ENCODE data around the gene AP1B1.

The AP1B1 gene

GRCh38 chr22:29342577-29343312, 45.6 kb downstream of the AP1B1 start:
- no peak overlapping the region for H3K4me3 ChIP-seq (ENCODE audit: low read depth, low read length)
- no peak for DNase-seq (ENCODE audit: low read depth)
- no peak for TF ChIP-seq CTCF (IDR thresholded peaks at IDR 0.05; ENCODE audit: low read depth, low read length, missing control alignments)

GRCh38 chr22:29342177-29342576, 46.2 kb downstream of the AP1B1 start:
- no peak overlapping the region for H3K4me3 ChIP-seq (ENCODE audit: low read depth, low read length)
- no peak for DNase-seq (ENCODE audit: low read depth)
- TF ChIP-seq CTCF (IDR thresholded peaks at IDR 0.05; ENCODE audit: low read depth, low read length, missing control alignments): no peak

DNA sequence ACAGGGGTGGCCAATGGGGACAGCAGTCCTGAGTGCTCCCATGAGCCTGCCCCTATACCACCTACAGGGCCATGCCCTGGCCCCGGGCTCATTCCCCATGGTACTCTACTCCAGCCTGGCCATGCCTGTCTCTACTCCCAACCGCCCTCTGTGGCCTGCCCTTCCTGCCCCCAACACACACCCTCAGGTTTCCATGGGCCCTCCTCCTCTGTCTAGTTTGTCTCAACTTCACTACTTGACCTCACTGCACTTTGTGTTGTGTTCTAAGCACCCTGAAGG, 46.6 kb downstream of the AP1B1 start:
- DNase-seq (ENCODE audit: low read depth): no peak
- TF ChIP-seq CTCF (IDR thresholded peaks at IDR 0.05; ENCODE audit: low read depth, low read length, missing control alignments): no peak
- H3K4me3 ChIP-seq (ENCODE audit: low read depth, low read length): no peak overlapping the region

GRCh38 chr22:29341056-29341848, 47.1 kb downstream of the AP1B1 start:
- H3K4me3 ChIP-seq (ENCODE audit: low read depth, low read length): no peak overlapping the region
- no peak for DNase-seq (ENCODE audit: low read depth)
- no peak for TF ChIP-seq CTCF (IDR thresholded peaks at IDR 0.05; ENCODE audit: low read depth, low read length, missing control alignments)

- H3K4me3 ChIP-seq (ENCODE audit: low read depth, low read length): no peak overlapping the region
- TF ChIP-seq CTCF (IDR thresholded peaks at IDR 0.05; ENCODE audit: low read depth, low read length, missing control alignments): no peak
- no peak for DNase-seq (ENCODE audit: low read depth)
These were observed 47.8 kb downstream of the AP1B1 start for GRCh38 chr22:29340566-29340965.

DNA sequence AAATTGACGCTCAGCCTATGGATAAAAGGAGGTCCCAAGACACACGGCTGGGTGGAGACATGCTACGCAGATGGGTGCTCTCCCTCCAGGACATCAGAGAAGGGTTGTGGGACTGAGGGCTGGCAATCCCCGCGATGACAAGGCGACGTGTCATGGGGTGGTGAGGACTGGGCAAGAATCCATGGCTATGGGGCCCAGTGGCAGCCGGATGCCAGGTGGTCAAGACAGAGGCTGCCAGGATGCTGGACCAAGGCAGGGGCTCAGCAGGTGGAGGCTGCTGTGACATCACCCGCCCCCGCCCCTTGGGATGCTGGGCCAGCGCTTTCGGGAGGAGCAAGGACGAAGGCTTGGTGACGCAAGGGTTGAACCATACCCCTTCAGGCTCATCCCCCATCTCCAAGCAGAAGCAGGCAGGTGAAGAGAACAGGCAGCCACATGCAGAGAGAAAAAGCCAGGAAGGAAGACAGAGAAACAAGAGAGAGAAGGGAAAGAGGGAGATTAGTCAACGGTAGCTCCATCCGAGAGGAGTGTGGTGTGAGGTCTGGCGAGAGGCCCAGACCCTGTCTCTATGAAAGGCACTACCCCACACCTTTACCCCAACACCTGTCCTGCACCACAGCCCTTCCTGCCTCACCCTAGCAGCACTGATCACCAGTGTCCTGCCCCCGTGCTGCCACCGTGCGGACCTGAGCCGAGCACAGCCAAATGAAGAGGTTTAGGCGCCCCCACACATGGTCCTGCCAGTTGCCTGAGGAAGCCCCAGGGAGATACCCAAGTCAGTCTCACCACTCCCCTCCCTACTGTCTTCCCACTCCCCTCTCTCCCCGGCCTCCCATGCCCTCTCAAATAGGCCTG, 48.8 kb downstream of the AP1B1 start:
- no peak for TF ChIP-seq CTCF (IDR thresholded peaks at IDR 0.05; ENCODE audit: low read depth, low read length, missing control alignments)
- no peak for DNase-seq (ENCODE audit: low read depth)
- no peak overlapping the region for H3K4me3 ChIP-seq (ENCODE audit: low read depth, low read length)
